NCI-H524 treated with DMSO at 0.1 percent for 48 hours (cell line): ENCODE data around the gene GPN2.
A peak's percentile ranks its signal among the peaks of the same experiment; 100 is the strongest.

Experiments
- DNase-seq: peaks from one replicate; lab custom pipeline; 2025; lab: John Stamatoyannopoulos, UW

Gene GPN2

DNA sequence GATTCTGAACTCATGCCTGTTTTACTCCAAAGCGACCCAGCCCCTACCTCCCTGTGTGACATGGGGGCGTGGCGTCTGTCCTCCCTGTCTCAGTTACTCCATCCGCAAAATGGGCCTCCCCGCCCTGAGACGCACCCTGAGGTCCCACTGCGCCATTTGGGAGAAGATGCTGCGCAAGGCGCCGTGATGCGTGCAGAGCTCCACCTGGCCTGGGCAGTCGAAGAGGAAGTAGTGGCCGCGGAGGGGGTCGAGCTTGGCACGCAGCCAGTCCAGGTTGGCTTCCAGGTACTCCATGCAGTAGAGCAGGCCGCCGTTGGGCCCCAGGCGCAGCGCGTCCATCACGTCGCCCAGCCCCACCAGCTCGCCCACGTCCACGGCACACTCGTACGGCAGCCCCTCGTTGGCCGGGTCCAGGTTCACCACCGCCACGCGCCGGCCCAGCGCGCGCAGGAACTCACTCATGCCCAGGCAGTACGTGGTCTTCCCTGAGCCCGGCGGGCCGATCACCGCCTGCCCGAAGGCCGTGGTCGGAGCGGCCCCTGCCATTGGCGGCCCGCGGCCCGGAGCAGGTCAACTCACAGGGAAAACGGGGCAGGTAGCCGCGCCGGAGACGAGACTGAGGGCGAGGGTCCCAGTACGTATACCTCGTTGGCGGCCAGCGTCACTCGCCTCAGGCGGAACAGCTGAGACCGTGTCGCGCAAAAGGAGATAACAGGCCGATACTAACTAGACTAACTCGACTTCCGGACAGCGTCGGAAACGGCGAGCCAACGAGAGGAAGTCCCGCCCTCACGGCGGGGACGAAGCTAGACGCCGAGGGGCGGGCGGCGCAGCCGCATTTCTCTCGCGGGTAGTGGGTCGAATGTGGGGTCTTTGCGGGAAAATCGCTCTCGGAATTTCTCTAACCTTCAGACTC lies at the start of gene GPN2:
TSS of gene GPN2 (minus strand) at position 733 of the 916 bp plus-strand sequence. CDS start at position 546, 187 bp downstream.
- DNase-seq = no peak

GRCh38 chr1:26938659-26939025 lies 48.6 kb upstream of the GPN2 start:
- DNase-seq = no peak

DNA sequence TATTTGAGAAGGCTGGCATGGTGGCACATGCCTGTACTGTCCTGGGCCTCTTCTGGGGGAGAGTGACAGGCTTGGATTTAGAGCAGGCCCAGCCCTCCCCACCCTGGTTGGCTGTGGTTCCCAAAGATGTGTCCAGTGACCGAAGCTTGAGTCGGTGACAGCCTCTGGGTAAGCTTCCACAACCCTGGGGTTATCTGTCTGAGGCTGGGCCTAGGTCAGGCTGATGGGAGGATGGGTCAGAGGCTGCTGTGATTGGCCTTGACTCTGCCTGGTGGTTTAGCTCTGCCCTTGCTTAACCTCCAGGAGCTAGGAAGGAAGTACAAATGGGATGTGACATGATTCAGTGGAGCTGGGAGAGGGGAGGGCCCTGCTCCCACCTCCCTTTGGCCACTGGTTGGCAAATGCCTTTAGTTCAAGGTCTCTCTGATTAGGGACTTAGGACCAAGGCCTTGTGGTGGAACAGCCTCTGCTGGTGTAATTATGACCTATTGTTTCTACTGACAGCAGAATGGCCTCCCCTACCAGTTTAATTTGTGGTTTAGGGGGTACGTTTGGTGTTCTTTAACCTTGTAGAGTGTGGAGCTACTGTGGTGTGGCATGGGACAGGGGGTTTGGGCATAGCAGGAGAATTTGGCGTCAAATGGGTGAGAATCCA lies 48.0 kb upstream of the GPN2 start:
- no peak for DNase-seq

DNA sequence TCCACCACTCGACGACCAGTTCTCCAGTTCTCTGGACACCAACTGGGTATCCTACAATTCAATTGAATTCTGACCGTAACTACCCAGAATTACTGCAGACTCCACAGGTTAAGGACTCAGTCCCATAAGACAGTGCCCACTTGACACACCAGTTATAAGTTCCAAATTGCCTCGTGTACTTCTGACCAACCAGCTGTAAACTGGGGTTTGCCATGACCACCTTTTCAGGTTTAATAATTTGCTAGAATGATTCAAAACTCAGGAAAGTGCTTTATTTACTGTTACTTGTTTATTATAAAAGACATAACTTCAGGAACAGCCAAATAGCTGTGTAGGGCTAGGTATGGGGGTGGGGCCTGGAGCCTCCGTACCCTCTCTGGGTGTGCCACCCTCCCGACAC lies 46.7 kb upstream of the GPN2 start:
- no peak for DNase-seq

DNA sequence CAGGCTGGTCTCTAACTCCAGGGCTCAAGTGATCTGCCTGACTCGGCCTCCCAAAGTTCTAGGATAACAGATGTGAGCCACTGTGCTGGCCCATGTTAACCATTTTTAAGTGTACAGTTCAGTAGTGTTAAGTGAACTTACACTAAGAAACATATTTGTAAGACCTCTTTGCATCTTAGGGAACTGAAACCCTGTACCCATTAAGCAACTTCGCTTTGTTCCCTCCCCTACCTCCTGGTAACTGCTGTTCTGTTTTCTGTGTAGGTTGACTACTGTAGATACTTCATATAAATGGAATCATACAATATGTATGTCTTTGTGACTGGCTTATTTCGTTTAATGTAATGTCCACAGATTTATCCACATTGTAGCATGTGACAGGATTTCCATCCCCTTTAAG lies 42.4 kb upstream of the GPN2 start:
- no peak for DNase-seq

- DNase-seq = no peak
These were observed 33.6 kb upstream of the GPN2 start for GRCh38 chr1:26923711-26924110.

DNA sequence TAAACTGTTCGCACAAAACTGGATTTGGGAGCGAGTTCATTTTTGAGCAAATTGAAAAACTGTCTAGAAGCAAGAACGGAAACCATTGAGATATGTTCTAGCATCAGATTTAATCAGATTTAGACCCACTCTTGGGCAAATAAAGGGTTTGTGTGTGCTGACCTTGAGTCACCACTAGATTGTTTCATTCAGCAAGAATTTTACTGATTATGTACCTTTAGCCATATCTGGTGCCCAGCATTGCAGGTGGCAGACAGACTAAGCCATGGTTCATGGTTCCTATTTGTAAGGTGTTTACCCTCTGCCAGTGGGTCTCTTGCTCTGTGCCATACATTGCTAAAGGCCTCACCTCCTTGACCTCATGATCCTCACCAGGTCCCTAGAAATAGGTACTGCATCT lies 32.8 kb upstream of the GPN2 start:
- DNase-seq = no peak

DNA sequence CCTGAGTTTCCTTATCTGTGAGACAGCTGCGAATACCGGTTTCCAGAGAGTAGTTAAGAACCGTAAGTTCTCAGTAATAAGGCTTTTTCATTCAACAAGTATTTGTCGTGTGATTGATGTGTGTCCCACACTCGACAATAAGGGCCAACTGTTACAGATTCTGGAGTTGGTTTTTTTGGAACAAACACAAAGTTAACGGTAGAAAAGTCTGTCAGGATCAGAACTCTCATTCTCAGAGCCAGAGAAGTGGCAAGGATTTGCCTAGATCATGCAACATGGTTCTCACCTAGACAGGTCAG lies 32.3 kb upstream of the GPN2 start:
- DNase-seq = no peak

DNA sequence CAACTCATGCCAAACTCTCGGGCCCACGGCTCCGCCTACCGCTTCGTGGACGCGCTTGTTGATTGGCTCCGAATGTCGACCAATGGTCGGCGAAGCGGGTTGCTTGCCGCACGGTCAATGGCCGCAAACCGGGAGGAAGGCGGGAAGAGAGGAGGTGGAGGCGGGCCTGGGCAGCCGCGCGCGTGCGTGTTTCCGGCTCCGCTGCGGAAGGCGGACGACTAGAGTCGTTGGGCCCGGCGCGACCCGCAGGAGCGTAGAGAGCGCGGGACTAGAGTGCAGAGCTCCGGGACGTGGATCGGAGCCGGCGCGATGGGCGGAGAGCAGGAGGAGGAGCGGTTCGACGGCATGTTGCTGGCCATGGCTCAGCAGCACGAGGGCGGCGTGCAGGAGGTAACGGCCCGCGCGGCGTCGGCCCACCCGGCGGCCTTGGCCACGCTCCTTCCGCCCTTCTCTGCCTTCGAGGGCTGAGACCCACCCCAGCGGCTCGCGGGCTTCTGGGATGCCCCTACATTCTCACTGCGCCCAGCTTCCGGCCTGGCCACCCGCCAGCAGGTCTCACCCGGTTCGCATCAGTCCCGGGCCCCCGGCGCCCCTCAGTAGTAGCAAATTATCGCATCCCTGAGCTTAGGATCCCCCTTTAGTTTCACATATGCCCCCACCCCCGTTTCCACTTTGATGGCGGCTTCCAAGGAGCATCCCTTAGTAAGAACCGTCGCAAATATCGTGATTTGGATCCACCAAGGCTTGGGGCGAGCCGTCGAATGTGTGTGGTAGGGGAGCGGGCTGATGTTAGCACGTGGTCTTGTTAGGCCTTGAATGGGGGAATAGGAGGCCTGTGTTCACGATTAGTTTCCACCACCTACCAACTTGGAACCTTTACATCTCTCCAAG lies 31.7 kb upstream of the GPN2 start, which contains the start of gene NUDC:
TSS of gene NUDC (plus strand) at position 204 of the 891 bp plus-strand sequence. CDS start at position 310, 106 bp downstream.
- DNase-seq = peak; percentile 77

GRCh38 chr1:26921126-26921539 lies 31.1 kb upstream of the GPN2 start:
- no peak for DNase-seq

- no peak for DNase-seq
These were observed 25.2 kb upstream of the GPN2 start for GRCh38 chr1:26915204-26915842.

GRCh38 chr1:26913754-26914619 lies 23.9 kb upstream of the GPN2 start, which contains the start of gene NR0B2:
Gene NR0B2 (minus strand): TSS chr1:26913975. CDS start chr1:26913940, 35 bp downstream.
- DNase-seq = peak; percentile 63

GRCh38 chr1:26913389-26913753 lies 23.3 kb upstream of the GPN2 start:
- DNase-seq = no peak

GRCh38 chr1:26912147-26912490 lies 22.0 kb upstream of the GPN2 start:
- DNase-seq = no peak

- DNase-seq = no peak
These were observed 21.5 kb upstream of the GPN2 start for GRCh38 chr1:26911399-26912146.

GRCh38 chr1:26910343-26911160 lies 20.5 kb upstream of the GPN2 start:
- no peak for DNase-seq

- no peak for DNase-seq
These were observed 19.9 kb upstream of the GPN2 start for GRCh38 chr1:26909951-26910342.

DNA sequence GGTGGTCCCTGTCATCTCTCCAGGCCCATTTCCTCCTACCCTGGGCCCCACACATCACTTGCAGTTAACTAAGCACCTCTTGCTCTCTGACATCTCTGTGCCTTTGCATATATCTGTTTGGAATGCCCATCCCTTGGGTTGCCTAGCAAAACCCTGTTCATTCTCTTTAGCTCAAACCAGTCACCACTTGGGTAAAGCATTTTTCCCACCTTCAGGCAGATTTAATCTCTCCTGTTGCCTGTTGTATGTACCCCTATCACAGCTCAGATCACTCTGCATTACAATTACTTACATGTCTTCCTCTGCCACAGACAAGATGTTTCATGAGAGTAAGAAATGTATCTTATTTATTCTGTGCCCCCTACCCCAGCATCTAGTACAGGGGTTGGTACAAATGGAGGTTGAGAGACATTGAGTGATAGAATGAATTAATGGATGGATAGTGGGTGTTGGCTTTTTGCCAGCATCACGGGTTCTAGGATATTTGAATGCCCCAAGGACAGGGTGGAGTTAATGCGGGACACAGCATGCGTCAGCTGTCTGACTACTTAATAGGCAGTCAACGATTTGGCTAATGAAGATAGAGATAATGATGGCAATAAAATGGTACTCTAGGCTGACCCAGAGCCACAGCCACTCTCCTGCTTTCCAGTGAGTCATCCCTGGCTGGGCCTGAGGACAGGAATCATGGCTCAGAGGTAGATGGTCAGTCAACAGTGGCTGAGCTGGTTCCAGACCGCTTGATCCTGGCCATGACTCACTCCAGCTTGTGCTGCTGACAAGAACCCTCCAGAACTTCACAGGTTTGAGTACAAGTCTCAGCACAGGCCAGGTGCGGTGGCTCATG lies 17.2 kb upstream of the GPN2 start:
- no peak for DNase-seq
